NOMO-1 treated with DMSO at 0.1 percent for 48 hours (cell line): ENCODE measurements around the gene SLC27A1.
A peak's percentile ranks its signal among the peaks of the same experiment; 100 is the strongest.
"Not testable (repeated sequence)": the region's sequence is repeated elsewhere in the genome, so short reads cannot be mapped to it uniquely, and the experiment has no call there.

Experiments
- DNase-seq: peaks from one replicate; lab custom pipeline; 2025; ENCODE audit not compliant: unreplicated experiment; lab: John Stamatoyannopoulos, UW

SLC27A1 gene

GRCh38 chr19:17456127-17456526 lies 14.2 kb upstream of the SLC27A1 start:
- no peak for DNase-seq

- no peak for DNase-seq
These were observed 12.7 kb upstream of the SLC27A1 start for GRCh38 chr19:17457616-17458015.

- no peak for DNase-seq
These were observed 11.4 kb upstream of the SLC27A1 start for GRCh38 chr19:17458970-17459369.

GRCh38 chr19:17460372-17461230 lies 9.7 kb upstream of the SLC27A1 start, which contains the start of gene NXNL1:
NXNL1 (minus strand) TSS chr19:17460926; CDS start chr19:17460869, 57 bp downstream.
- DNase-seq = no peak

DNA sequence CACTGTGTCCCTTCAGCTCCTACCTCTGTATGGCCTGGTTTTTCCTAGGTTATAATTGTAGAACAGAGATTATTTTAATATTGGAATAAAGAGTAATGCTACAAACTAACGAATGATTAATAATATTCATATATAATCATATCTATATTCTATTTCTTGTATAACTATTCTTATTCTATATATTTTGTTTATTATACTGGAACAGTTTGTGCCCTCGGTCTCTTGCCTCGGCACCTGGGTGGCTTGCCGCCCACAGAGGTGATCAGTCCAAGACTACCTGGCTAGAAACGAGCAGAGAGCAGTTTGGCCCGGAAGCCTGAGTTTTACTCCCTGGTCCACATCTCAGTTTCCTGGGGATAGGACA lies 3.9 kb upstream of the SLC27A1 start:
- peak; percentile 14 for DNase-seq

GRCh38 chr19:17467471-17468301 lies 2.6 kb upstream of the SLC27A1 start:
- DNase-seq = no peak

DNA sequence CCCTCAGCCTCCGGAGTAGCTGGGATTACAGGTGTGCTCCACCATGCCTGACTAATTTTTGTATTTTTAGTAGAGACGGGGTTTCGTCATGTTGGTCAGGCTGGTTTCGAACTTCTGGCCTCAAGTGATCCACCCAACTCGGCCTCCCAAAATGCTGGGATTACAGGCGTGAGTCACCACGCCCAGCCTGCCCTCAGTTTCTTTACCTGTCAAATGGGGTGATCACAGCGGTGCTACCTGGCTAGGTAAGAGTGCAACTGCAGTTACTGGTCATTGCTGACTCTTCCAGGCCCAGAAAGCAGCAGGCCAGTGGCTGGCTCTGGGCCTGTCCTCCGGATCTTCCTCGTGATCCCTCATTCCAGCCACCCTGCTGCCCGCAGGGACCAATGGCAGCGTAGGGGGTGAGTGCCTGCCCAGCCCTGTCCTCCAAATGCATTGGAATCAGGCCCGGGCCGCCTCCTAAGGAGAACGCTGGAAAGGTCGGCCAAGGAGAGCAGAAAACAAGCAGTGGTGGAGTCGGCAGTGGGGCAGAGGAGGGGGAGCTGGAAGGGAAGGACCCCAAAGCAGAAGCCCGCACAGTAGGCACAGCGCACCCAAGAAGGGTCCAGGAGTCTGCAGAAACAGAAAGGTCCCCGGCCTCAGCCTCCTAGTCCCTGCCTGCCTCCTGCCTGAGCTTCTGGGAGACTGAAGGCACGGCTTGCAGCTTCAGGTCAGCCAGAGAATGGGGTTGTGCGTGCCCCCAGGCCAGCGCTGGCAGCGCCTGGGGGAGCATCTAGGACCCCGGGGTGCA lies 1.8 kb upstream of the SLC27A1 start:
- no peak for DNase-seq

DNA sequence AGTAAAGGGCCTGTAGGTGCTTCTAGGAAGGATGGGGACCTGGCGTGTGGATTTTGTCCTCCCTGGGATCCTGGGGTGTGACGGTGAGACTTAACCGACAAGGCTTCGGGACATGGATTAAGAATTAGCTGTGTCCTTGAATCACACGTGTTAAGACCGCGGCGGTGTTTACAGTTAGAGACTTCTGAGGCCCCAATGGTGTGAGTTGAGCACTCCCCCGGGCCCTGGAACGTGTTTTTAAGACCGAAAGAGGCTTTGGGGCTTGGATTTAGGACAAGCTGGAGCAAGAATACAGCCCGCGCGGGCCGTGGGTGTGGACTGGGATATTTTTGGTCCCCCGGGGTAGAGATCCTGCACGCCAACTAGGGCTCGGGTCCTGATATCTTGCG lies 1.2 kb upstream of the SLC27A1 start:
- DNase-seq = no peak

DNA sequence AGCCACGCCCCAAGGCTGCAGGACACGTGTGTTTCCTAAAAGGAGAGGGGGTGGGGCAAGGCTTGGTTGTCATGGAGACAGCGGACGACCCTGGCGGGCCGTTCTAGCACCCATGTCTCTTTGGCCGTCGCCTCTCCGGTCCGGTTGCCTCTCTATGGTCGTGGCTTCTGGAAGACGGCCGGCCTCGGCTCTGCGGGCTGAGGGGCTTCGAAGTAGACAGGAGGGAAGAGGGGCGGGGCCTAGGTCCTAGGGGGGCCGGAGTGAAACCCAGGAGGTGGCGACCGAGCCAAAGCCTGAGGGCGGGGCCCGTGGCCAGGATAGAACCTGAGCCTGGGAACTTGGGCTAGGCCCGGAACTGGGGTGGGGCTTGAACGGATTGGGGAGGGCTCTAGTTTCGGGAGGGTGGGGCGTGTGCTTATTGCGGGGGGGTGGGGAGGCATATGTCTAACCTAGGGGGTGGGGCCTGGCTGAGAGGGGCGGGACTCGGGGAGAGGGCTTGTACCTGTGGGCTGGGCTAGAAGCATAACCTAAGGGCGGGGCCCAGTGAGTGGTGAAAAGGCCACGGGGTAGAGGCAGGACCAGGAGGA lies 750 bp upstream of the SLC27A1 start:
- peak; percentile 98 for DNase-seq

DNA sequence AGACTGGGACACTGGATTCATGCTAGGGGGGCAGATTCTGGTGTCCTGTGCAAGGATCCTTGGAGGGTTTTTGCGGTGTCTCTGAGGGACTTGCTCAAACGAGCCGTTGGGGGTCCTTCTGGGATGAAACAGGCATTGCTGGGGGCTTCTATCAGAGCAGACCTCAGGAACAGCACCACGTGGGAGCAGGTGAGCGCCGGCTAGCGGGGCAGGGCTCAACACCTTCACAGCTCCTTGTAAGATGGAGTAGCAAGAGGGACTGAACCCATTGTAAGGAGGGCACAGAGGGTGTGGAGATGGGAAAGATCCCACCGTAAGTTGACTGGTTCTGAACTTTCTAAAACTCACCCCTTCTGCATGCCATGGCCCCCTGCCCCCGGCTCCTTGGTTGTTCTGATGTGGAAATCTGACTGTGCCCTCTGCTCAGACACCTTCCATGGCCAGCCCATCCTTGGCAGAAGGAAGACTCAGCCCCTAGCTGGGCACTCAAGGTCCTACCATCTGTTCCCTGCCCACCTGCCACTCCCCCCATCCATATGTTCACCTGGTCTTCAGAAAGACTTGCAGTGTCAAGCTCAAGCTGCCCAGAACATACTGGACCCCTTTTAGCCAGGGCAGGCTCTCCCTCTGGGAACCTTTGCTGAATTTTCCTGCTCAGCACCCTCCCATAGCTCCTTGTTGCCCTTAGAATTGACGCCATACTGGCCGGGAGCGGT lies 1.2 kb downstream of the SLC27A1 start:
- no peak for DNase-seq

GRCh38 chr19:17473041-17473440 lies 2.7 kb downstream of the SLC27A1 start:
- peak; percentile 85 for DNase-seq

- DNase-seq = not testable (repeated sequence)
These were observed 4.8 kb downstream of the SLC27A1 start for GRCh38 chr19:17475011-17475540.

- DNase-seq = no peak
These were observed 5.3 kb downstream of the SLC27A1 start for GRCh38 chr19:17475541-17476115.

DNA sequence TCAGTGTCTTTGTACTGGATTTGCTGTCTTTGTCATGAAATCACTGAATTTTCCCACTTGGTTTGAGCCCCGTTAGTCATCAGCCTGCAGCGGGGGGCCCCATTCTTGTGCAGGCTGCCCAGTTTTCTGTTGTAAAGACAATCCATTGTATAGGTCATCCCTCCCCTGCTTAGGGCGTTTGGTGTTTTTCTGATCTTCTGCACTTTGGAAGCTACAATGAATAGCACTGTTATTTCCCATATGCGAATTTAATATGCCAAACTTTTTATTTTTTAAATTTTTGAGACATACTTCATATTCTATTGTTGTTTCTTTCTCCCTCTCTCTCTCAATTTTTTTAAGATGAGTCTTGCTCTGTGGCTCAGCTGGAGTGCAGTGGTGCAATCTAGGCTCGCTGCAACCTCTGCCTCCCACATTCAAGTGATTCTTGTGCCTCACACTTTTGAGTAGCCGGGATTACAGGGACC lies 9.0 kb downstream of the SLC27A1 start:
- no peak for DNase-seq

GRCh38 chr19:17481986-17482385 lies 11.7 kb downstream of the SLC27A1 start:
- no peak for DNase-seq

- DNase-seq = no peak
These were observed 12.7 kb downstream of the SLC27A1 start for GRCh38 chr19:17482877-17483604.

DNA sequence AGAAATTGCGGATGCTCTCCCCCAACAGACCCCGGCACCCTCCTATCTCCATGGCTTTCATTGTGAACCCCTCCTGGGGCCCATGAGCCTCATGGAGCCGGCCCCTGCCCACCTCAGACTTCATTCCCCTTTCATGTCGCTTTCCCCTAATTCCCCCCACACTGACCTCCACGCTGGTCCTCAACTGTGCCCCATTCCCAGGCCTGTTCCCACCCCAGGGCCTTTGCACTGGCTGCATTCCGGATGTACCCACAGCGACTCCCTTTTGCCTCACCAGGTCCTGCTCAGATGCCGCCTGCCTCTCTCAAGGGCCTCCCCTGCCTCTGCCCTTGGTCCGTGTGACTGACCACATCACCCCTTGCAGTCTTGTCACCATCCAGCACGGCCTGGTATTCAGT lies 13.3 kb downstream of the SLC27A1 start:
- no peak for DNase-seq

DNA sequence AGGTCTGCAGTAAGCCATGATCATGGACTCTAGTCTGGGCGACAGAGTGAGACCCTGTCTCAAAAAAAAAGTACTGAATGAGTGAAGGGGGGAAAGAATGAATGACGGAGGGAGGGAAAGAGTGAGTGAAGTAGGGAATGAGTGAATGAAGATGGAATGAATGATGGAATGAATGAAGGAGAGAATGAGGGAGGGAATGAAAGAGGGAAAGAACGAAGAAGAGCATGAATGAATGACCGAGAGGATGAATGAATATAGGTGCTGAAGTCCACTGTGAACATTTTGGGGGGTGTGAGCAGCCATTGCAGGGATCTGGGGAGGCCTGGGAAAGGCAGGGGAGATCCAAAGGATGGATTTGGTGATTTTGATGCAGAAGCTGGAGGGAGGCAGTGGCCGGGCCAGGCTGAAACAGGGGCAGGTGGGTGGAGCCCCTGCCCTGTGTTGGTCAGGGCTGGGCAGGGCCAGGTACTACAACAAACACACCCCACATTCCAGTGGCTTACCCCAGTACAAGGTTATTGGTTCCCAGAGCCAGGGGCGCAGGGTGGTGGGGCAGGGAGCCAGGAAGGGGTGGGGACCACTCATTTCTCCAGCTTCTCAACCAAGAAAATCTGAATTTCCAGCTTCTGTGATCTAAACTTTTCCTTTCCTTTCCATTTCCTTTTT lies 14.3 kb downstream of the SLC27A1 start:
- DNase-seq = no peak
